MCF 10A (cell line): ENCODE measurements around the gene PDHX. TPM values are rescaled to one million over a fixed set of nuclear protein-coding genes. Genes with fewer than 3 reads are reported as not detected.
"Not testable (repeated sequence)": the region's sequence is repeated elsewhere in the genome, so short reads cannot be mapped to it uniquely, and the experiment has no call there.

ENCODE experiments used
- BruUV-seq: library from RNA; stranded (reverse); fragments of 400-500 nt; replicated peaks from 2 replicates; lab custom pipeline; 2021; lab: Mats Ljungman, UMichigan
- CTCF ChIA-PET: fragments of 300-600 bp; sonication (Branson Sonifier 250); formaldehyde crosslinking; extraction: SDS; loops from one replicate; lab custom pipeline; 2021; ENCODE audit warnings: antibody characterized with exemption, inconsistent platforms; lab: Yijun Ruan, JAX
- POLR2A ChIA-PET: fragments of 300-600, 350-650 bp; sonication (Branson Sonifier 250); formaldehyde crosslinking; extraction: SDS; loops from one replicate; lab custom pipeline; 2020; ENCODE audit warnings: antibody characterized with exemption, inconsistent platforms; lab: Yijun Ruan, JAX
- DNase-seq: peaks from one replicate; pipeline ENCODE4 v3.0.0-alpha.2; 2018; ENCODE audit not compliant: unreplicated experiment
- H3K27ac Mint-ChIP-seq: one replicate; pipeline ENCODE4 v1.8.0; 2022; ENCODE audit warnings: mild to moderate bottlenecking, low read depth, mixed read lengths; ENCODE audit not compliant: unreplicated experiment
- H3K27me3 Mint-ChIP-seq: one replicate; pipeline ENCODE4 v1.8.0; 2022; ENCODE audit warnings: mixed read lengths; ENCODE audit not compliant: insufficient read depth, unreplicated experiment
- H3K36me3 Mint-ChIP-seq: one replicate; pipeline ENCODE4 v1.8.0; 2022; ENCODE audit warnings: mild to moderate bottlenecking, moderate library complexity, mixed read lengths; ENCODE audit not compliant: insufficient read depth, unreplicated experiment
- H3K4me1 Mint-ChIP-seq: one replicate; pipeline ENCODE4 v1.8.0; 2022; ENCODE audit warnings: mixed read lengths; ENCODE audit not compliant: insufficient read depth, unreplicated experiment
- H3K4me3 Mint-ChIP-seq: one replicate; pipeline ENCODE4 v1.8.0; 2022; ENCODE audit warnings: mild to moderate bottlenecking, moderate library complexity, mixed read lengths; ENCODE audit not compliant: unreplicated experiment
- H3K9me3 Mint-ChIP-seq: one replicate; pipeline ENCODE4 v1.8.0; 2022; ENCODE audit warnings: mixed read lengths; ENCODE audit not compliant: unreplicated experiment
- intact Hi-C: fragments of 100-400 bp; cut with micrococcal nuclease; formaldehyde crosslinking; loops from 2 replicates; pipeline ENCODE4 v1.14.1; 2022
- total RNA-seq: library from RNA; stranded (reverse); gene quantifications from 2 replicates; pipeline ENCODE4 v1.2.3, GENCODE V29; 2022
- TF ChIP-seq, protein P1 (sequence below): fragments of 200-600 bp; IDR thresholded peaks from one replicate; pipeline ENCODE4 v1.8.0; 2022; ENCODE audit warnings: antibody characterized with exemption, mild to moderate bottlenecking; ENCODE audit not compliant: unreplicated experiment

Gene PDHX
- total RNA-seq, 1 experiment from 2014 or later, result 35.9 TPM

DNA sequence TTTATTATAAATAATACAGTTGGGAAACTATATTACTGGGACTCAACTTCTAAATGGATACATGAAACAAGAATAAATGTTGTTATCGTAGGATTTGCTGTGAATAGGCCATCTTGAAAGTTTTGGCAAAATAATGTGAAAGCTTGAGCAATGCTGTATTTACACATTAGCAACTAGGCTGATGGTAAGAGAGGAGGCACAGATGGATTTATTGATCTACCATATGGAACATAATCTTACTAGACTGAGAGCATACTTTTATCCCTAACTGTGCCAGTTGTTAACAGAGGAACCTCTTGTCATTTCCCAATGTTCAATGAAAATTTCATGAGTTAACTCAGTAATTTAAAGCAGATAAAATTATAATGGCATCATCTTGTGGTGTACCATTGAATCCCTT, 23.0 kb upstream of the PDHX start:
- H3K4me1 Mint-ChIP-seq, result peaks cover 6% of the 10 kb centered on the region
- TF ChIP-seq, protein P1, sequence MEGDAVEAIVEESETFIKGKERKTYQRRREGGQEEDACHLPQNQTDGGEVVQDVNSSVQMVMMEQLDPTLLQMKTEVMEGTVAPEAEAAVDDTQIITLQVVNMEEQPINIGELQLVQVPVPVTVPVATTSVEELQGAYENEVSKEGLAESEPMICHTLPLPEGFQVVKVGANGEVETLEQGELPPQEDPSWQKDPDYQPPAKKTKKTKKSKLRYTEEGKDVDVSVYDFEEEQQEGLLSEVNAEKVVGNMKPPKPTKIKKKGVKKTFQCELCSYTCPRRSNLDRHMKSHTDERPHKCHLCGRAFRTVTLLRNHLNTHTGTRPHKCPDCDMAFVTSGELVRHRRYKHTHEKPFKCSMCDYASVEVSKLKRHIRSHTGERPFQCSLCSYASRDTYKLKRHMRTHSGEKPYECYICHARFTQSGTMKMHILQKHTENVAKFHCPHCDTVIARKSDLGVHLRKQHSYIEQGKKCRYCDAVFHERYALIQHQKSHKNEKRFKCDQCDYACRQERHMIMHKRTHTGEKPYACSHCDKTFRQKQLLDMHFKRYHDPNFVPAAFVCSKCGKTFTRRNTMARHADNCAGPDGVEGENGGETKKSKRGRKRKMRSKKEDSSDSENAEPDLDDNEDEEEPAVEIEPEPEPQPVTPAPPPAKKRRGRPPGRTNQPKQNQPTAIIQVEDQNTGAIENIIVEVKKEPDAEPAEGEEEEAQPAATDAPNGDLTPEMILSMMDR, result no peak
- H3K27ac Mint-ChIP-seq, result no peak overlapping the region
- BruUV-seq, result no TSS peak
- H3K36me3 Mint-ChIP-seq, result peaks cover 3% of the 10 kb centered on the region
- peaks cover 9% of the 10 kb centered on the region for H3K9me3 Mint-ChIP-seq
- intact Hi-C loops, result no loop called here
- no peaks in the 10 kb centered on the region for H3K27me3 Mint-ChIP-seq
- no peak for DNase-seq
- ChIA-PET CTCF (interaction anchor here (0.5 to 3.0 kb wide), 3 partner anchors 308 to 877 kb away, joined by 3 to 72 read pairs (median 6); no protein-coding TSS in a partner anchor), POLR2A (interaction anchor here (1.9 kb wide), 1 partner anchor 392 kb away, joined by 4 read pairs; no protein-coding TSS in a partner anchor)
- H3K4me3 Mint-ChIP-seq, result no peak overlapping the region

DNA sequence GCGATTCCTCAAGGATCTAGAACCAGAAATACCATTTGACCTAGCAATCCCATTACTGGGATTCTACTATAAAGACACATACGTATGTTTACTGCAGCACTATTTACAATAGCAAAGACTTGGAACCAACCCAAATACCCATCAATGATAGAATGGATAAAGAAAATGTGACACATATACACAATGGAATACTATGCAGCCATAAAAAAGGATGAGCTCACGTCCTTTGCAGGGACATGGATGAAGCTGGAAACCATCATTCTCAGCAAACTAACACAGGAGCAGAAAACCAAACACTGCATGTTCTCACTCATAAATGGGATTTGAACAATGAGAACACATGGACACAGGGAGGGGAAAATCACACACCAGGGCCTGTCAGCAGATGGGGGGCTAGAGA, 20.2 kb upstream of the PDHX start:
- H3K27ac Mint-ChIP-seq, H3K27me3 Mint-ChIP-seq, H3K36me3 Mint-ChIP-seq, H3K4me3 Mint-ChIP-seq, BruUV-seq, DNase-seq, POLR2A ChIA-PET, intact Hi-C loops, H3K4me1 Mint-ChIP-seq, CTCF ChIA-PET: not testable (repeated sequence)
- H3K9me3 Mint-ChIP-seq, result peaks cover 10% of the 10 kb centered on the region

DNA sequence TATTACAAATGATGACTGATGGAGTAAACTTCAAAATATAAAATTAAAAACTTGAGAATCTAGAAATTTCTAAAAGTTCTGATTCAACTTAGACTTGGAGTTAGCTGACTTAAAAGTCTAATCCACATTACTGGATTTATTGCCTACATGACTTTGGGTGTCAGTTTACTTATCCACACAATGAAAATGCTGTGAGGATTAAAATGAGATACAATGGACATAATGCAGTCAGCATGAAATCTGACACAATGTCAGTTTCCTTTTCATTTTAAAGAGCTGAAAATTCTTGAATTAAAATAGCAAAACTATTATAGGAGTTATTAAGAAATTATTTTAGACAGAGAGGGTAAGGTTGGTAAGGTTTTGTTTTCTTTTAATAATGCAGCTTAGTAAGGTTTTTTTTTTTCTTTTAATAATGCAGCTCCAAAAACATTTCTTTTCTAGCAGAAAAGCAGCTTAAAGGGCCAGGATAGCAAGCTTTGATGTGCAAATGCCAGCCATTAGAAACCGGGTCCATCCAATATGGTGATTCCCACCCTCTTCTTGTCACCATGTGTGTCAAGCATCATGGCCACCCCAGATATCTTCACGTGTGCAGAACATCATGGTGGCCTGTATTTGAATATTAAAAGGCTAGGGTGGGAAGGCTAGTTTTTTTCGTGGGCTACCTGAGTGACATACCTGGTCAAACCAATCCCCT, 19.1 kb upstream of the PDHX start:
- POLR2A ChIA-PET, result interaction anchor here (0.5 to 0.9 kb wide), 4 partner anchors 18 to 747 kb away, joined by 3 to 4 read pairs (median 3); partner anchors contain the start of gene APIP
- intact Hi-C loops, result no loop called here
- no peak overlapping the region for H3K4me3 Mint-ChIP-seq

DNA sequence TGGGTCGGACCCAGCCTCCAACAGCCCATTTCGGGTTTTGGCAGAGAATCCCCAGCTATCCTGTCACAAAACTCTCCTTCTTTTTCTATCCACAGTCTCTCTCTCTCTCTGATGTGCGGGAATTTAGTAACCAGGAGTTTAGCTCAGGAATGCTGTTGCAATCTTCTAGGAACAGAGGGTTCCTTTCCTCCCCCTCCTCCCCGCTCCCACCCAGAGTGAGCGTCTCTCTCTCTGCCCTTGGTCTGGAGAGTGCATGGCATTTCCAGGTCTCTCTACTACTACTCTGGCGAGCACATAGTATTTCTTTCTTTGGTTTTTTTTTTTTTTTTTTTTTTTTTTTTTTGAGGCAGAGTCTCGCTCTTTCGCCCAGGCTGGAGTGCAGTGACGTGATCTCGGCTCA, 17.9 kb upstream of the PDHX start:
- intact Hi-C loops, result no loop called here
- H3K9me3 Mint-ChIP-seq, result peaks cover 10% of the 10 kb centered on the region

More for the DNA sequence above, 19.1 kb upstream of the PDHX start:
- Mint-ChIP-seq H3K27me3 (no peaks in the 10 kb centered on the region), H3K36me3 (no peaks in the 10 kb centered on the region), H3K9me3 (peaks cover 10% of the 10 kb centered on the region), H3K4me1 (no peaks in the 10 kb centered on the region), H3K27ac (no peak overlapping the region)
- DNase-seq, result no peak
- CTCF ChIA-PET, result interaction anchor here (0.7 to 5.2 kb wide), 11 partner anchors 11 to 531 kb away, joined by 3 to 39 read pairs (median 5); partner anchors contain the start of gene ELF5
- TF ChIP-seq, protein P1, result no peak
- BruUV-seq, result no TSS peak

More for the DNA sequence above, 17.9 kb upstream of the PDHX start:
- Mint-ChIP-seq H3K27me3 (no peaks in the 10 kb centered on the region), H3K36me3 (no peaks in the 10 kb centered on the region), H3K4me1 (no peaks in the 10 kb centered on the region), H3K4me3 (no peak overlapping the region), H3K27ac (no peak overlapping the region)
- ChIA-PET POLR2A (no interaction called here), CTCF (interaction anchor here (0.6 to 5.2 kb wide), 17 partner anchors 11 to 746 kb away, joined by 3 to 39 read pairs (median 4); partner anchors contain the start of genes ABTB2 and ELF5)
- no peak for DNase-seq
- no TSS peak for BruUV-seq
- TF ChIP-seq, protein P1, result no peak
